ENCODE results near the gene IQCN. TPM values are rescaled to one million over a fixed set of nuclear protein-coding genes. Genes with fewer than 3 reads are reported as not detected.
"Not testable (repeated sequence)": the region's sequence is repeated elsewhere in the genome, so short reads cannot be mapped to it uniquely, and the experiment has no call there.

IQCN gene
- total RNA-seq, 1 donor from 2014 or later = 4.9 TPM

GRCh38 chr19:18211683-18212082 lies 62.6 kb downstream of the IQCN start:
- no peak for TF ChIP-seq CTCF (IDR thresholded peaks at IDR 0.05)
- no peak overlapping the region for H3K4me3 ChIP-seq
- H3K27me3 ChIP-seq = no peaks in the 10 kb centered on the region
- H3K4me1 ChIP-seq = peaks cover 4% of the 10 kb centered on the region
- H3K27ac ChIP-seq = no peak overlapping the region
- no peaks in the 10 kb centered on the region for H3K9me3 ChIP-seq
- intact Hi-C loops (cut with DNase I) = no loop called here
- ATAC-seq (no peak), DNase-seq (no peak)
- no peaks in the 10 kb centered on the region for H3K36me3 ChIP-seq

GRCh38 chr19:18209912-18210311 lies 64.3 kb downstream of the IQCN start:
- DNase-seq, H3K27ac ChIP-seq, ATAC-seq, H3K4me3 ChIP-seq, H3K36me3 ChIP-seq, H3K27me3 ChIP-seq, H3K9me3 ChIP-seq: not testable (repeated sequence)
- peaks cover 13% of the 10 kb centered on the region for H3K4me1 ChIP-seq
- intact Hi-C loops (cut with DNase I) = loop anchor here (10.0 kb wide), 1 partner anchor 45 kb away; a partner anchor contains a TSS

GRCh38 chr19:18208098-18208951 lies 65.9 kb downstream of the IQCN start:
- ATAC-seq = no peak
- H3K27ac ChIP-seq = no peak overlapping the region
- intact Hi-C loops (cut with DNase I) = loop anchor here (10.0 kb wide), 1 partner anchor 46 kb away; a partner anchor contains a TSS
- peak; percentile 75 for DNase-seq
- H3K9me3 ChIP-seq = no peaks in the 10 kb centered on the region
- peaks cover 13% of the 10 kb centered on the region for H3K4me1 ChIP-seq
- H3K36me3 ChIP-seq = no peaks in the 10 kb centered on the region
- TF ChIP-seq CTCF (IDR thresholded peaks at IDR 0.05) = peak; percentile 74
- H3K4me3 ChIP-seq = no peak overlapping the region
- no peaks in the 10 kb centered on the region for H3K27me3 ChIP-seq

Small RNA genes within 50 kb of the gene (microRNA-seq; reads per million reads assigned to microRNA genes)
- 1.8 reads per million, percentile 5 among the genes with 10 or more reads in this experiment for gene MIR3188 (ENCODE audit: borderline microRNAs expressed)

Other genes with a start within 250 kb of the IQCN start
- gene IL12RB1, start 187.5 kb downstream of the IQCN start, total RNA-seq = 6.2 TPM
- gene MAST3, start 176.7 kb downstream of the IQCN start, total RNA-seq = 23.1 TPM
- gene PIK3R2, start 121.3 kb downstream of the IQCN start, total RNA-seq = 24.2 TPM
- gene IFI30, start 100.6 kb downstream of the IQCN start, total RNA-seq = 554 TPM
- 8.2 TPM for gene MPV17L2, start 81.2 kb downstream of the IQCN start, total RNA-seq
- 1.9 TPM for gene RAB3A, start 70.4 kb downstream of the IQCN start, total RNA-seq
- gene PDE4C, start 48.0 kb downstream of the IQCN start, total RNA-seq = 7.6 TPM
- 204 TPM for gene JUND, start 7.2 kb upstream of the IQCN start, total RNA-seq
- gene LSM4, start 48.6 kb upstream of the IQCN start, total RNA-seq = 76.9 TPM
- 40.8 TPM for gene PGPEP1, start 66.1 kb upstream of the IQCN start, total RNA-seq
- gene GDF15, start 111.7 kb upstream of the IQCN start, total RNA-seq = 105 TPM
- 22.7 TPM for gene LRRC25, start 123.2 kb upstream of the IQCN start, total RNA-seq
- gene SSBP4, start 144.9 kb upstream of the IQCN start, total RNA-seq = 57.3 TPM
- gene ISYNA1, start 163.7 kb upstream of the IQCN start, total RNA-seq = 34.6 TPM
- gene ELL, start 247.6 kb upstream of the IQCN start, total RNA-seq = 17.7 TPM

Measured in upper lobe of right lung (tissue), 1 donor.